Epithelial cell of esophagus (primary cell): ENCODE results near the gene FAS.

Experiments used
- DNase-seq: peaks from one replicate; pipeline ENCODE4 v3.0.0; 2010; ENCODE audit warnings: low read depth
- H3K4me3 ChIP-seq: 2 replicates; pipeline ENCODE4 v1.5.1; 2011; ENCODE audit warnings: mild to moderate bottlenecking, low read length, control low read depth
- TF ChIP-seq, protein P1 (sequence below): IDR thresholded peaks from 2 replicates; pipeline ENCODE4 v1.5.1; 2011; ENCODE audit warnings: low read depth, mild to moderate bottlenecking, low read length, control low read depth, inconsistent platforms; ENCODE audit not compliant: insufficient read depth; ENCODE audit errors: missing control alignments

Gene FAS

DNA sequence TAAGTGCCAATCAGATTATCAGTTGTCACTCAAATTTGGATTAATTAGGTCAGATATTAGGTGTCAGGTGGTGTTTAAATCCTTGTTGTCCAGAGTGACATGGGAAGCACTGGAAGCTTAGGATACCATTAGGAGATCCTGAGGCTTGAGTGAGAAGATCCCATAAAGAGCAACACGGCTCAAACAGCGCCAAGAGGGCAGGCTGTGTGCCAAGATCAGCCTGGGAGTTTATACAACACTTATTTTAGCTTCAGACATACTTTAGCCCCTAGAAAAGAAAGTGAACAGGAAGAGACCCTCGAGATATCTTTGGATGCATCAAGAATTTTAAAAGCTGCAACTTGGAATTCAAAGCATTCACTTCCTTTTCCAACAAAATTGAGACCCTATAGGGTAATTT, 23.8 kb upstream of the FAS start:
- TF ChIP-seq, protein P1, sequence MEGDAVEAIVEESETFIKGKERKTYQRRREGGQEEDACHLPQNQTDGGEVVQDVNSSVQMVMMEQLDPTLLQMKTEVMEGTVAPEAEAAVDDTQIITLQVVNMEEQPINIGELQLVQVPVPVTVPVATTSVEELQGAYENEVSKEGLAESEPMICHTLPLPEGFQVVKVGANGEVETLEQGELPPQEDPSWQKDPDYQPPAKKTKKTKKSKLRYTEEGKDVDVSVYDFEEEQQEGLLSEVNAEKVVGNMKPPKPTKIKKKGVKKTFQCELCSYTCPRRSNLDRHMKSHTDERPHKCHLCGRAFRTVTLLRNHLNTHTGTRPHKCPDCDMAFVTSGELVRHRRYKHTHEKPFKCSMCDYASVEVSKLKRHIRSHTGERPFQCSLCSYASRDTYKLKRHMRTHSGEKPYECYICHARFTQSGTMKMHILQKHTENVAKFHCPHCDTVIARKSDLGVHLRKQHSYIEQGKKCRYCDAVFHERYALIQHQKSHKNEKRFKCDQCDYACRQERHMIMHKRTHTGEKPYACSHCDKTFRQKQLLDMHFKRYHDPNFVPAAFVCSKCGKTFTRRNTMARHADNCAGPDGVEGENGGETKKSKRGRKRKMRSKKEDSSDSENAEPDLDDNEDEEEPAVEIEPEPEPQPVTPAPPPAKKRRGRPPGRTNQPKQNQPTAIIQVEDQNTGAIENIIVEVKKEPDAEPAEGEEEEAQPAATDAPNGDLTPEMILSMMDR: no peak
- no peak overlapping the region for H3K4me3 ChIP-seq
- no peak for DNase-seq

DNA sequence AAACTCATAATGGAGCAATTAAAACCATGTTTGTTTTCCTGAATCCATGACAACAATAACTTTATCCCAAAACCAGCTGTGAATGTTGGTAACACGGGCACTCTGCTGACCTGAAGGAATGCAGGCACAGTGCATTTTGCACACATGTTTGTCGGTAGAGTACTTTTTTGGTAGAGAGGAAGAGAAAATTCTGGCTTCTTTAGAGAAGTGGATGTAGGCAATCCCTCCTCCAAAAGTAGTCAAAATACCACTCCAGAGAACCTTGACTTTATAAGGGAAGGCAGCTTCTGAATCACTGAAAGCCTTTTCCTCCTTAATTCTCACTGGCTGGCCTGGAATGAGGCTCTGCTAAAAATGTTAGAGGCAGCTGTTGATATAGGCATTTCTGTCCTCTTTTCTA, 22.2 kb upstream of the FAS start:
- TF ChIP-seq, protein P1: no peak
- DNase-seq: no peak
- no peak overlapping the region for H3K4me3 ChIP-seq

DNA sequence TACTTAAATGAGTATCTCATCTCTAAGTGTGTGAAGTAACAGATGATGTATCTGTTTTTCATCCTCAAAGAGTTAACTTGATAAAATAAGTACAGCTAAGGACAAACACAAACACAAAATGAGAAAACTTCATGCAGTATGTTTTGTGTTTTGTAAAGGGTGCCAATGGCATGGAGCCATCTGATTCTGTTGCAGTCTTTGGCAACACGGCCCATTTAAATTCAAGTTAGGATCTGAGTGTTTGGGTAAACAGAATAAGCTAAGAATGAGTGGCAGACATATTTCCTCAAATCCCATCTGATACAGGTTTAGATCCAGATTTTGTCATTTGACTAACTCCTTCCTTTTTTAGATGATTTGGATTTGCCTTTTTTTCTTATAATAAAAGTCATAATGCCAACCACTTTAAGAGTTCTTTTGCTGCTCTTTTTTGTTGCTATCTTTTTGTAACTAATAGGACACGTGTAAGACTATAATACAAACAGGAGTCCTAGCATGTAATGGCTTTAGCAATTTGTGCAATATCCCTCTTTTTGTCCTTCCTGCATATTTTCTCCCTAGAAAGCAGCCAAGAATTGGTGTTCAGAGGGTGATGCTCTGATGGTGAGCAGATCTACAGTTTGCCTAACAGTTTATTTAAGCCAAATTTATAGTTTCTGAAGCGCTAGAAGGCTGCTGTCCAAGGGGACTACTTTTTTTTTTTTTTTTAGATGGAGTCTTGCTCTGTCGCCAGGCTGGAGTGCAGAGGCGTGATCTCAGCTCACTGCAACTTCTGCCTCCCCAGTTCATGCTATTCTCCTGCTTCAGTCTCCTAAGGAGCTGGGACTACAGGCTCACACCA, 19.2 kb upstream of the FAS start:
- TF ChIP-seq, protein P1: no peak
- no peak overlapping the region for H3K4me3 ChIP-seq
- no peak for DNase-seq

DNA sequence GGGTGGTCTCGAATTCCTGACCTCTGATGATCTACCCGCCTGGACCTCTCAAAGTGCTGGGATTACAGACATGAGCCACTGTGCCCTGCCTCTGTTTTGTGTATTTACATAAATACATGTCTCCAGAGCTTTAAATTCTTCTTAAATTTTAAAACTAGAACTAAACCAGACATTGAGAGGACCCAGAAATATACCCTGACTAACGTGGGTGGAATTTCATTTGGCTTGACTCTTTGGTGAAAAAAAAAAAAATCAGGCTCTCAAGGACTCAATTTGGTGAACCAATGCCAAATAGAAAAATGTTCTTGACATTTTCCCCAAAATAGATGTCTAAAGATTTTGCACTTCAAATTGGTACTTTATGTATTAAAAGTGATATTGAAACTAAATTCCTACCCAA, 16.6 kb upstream of the FAS start:
- no peak overlapping the region for H3K4me3 ChIP-seq
- DNase-seq: no peak
- TF ChIP-seq, protein P1: no peak

DNA sequence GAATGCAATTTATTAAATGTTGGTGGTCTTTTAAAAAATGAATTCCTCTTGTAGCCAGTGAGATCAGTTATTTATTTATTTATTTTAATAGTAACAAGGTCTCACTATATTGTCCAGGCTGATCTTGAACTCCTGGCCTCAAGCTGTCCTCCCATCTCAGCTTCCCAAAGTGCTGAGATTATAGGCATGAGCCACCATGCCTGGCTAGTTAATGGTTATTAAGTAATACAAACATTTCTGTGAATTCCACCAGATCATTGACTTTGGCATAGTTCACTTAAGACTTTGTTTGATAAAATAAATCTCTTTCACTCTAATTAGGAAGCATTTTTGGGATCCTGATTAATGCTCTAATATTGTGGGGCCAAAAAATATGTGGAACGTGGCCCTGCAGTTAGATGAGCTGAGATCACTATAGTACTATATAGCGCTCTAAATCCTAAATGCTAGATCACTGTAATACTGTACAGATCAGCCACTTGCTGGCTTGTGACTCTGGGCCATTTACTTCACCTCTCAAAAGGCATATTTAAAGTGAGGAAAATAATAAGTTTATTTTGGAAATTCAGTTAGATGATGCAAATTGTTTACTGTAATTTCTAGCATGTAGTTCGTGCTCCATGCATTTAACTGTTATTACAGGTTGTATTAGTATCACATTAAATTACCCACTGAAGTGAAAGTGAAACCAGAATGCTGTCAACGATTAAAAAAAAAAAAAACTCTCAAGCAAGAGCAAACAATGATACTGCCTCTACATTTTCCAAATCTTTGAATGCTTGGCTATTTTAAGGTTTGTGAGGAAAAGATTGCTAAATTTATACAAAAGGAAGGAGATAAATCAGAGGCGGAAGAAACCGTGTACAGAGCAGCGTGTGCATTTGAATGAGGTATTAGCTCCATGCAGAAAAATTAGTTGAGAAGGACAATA, 15.9 kb upstream of the FAS start:
- peak overlapping the region; percentile 67 for H3K4me3 ChIP-seq
- no peak for DNase-seq
- TF ChIP-seq, protein P1: no peak

DNA sequence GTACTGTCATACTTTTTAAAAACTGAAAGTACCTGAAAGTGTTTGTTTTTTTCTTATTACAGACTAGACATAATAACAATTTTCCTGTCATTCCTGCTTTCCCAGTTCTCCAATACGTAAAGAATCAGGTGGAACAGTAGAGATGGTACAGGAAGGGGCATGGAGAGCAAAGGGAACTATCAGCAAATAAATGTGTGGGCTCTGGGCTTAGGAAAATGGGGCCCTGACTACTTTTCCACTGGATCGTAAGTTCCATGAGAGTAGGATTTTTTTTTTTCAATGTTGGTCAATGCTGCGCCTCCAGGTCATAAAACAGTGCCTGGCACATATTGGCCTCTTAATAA, 15.2 kb upstream of the FAS start:
- no peak for DNase-seq
- H3K4me3 ChIP-seq: peak overlapping the region; percentile 67
- TF ChIP-seq, protein P1: no peak

DNA sequence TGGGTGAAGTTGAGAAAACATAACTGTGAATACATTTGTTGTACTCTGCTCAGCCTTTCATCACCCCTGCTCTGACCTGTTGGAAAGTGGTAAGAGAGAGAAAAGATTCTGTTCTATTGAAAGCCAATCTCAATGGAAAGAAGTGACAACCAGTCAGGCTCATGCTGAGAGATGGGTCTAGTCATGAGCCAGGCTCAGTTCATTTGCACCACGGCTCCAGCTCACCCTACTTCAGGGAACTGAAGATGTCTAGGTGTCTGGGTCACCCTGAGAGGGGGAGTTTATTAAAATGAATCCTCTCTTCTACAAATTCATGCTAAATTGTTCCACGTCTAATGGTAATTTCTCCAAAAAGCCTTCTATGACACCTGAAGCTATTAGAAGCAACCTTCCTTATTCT, 12.1 kb upstream of the FAS start:
- H3K4me3 ChIP-seq: no peak overlapping the region
- no peak for DNase-seq
- TF ChIP-seq, protein P1: no peak
